GM21390 (cell line): Measurements from ENCODE around the gene LTBR.
A peak's percentile ranks its signal among the peaks of the same experiment; 100 is the strongest.
"Not testable (repeated sequence)": the region's sequence is repeated elsewhere in the genome, so short reads cannot be mapped to it uniquely, and the experiment has no call there.

Experiments
- ATAC-seq: cut with Tn5 transposase; IDR thresholded peaks from one replicate; pipeline ENCODE4 v1.9.1; 2021; ENCODE audit not compliant: unreplicated experiment

LTBR gene

GRCh38 chr12:6424008-6424347, 40.0 kb downstream of the LTBR start:
- no peak for ATAC-seq

DNA sequence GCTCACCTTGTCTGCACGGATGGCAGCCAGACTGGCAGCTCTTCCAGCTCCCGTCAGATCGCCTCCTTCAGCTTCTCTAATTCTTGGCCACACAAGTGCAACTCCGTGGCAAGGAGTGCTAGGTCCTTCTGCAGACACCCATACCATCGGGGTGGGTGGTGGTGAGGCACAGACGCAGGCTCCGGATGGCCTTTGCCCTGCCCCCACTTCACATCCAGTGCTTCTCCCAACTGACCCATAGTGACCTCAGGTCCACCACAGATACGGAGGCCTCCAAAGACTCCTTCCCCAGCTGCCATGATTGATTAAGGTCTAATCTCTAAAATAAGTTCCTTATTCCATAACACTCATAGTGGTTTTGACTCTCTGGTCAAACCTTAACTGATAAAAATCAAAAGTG, 40.9 kb downstream of the LTBR start:
- no peak for ATAC-seq

DNA sequence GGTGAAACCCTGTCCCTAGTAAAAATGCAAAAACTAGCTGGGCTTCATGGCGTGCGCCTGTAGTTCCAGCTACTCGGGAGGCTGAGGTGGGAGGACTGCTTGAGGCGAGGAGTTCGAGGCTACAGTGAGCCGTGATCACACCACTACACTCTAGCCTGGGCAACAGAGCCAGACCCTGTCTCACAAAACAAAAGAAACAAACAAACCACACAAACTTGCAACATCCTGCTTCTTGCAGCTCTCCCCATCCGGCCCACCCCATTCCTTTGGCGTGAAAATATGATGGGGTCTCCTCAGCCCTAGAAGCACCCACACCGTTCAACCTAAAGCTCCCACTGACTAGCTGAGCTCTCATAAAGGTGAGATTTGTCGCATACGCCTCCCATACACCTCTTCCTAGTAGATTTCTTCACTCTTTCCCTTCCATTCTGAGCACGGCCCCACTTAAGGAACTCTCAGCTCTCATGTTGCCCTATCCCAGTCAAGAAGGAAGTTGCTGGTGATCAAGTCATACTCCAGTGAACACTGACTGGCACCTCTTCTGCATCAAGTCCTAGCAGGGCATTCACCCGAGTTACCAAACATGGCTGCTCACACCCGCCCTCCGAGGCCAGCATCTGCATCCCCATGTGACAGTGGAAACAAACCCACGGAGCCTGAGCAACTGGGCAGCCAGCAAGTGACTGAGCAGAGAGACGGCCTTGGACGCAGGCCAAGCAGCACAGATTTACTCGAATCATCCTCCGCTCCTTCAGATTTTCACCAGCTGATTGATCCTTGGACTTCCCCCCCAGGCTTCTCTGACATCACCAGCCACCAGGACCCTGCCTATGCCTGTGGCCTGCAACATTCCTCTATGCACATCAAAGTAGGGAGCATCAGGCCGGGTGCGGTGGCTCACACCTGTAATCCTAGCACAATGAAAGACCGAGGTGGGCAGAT, 41.9 kb downstream of the LTBR start:
- no peak for ATAC-seq

DNA sequence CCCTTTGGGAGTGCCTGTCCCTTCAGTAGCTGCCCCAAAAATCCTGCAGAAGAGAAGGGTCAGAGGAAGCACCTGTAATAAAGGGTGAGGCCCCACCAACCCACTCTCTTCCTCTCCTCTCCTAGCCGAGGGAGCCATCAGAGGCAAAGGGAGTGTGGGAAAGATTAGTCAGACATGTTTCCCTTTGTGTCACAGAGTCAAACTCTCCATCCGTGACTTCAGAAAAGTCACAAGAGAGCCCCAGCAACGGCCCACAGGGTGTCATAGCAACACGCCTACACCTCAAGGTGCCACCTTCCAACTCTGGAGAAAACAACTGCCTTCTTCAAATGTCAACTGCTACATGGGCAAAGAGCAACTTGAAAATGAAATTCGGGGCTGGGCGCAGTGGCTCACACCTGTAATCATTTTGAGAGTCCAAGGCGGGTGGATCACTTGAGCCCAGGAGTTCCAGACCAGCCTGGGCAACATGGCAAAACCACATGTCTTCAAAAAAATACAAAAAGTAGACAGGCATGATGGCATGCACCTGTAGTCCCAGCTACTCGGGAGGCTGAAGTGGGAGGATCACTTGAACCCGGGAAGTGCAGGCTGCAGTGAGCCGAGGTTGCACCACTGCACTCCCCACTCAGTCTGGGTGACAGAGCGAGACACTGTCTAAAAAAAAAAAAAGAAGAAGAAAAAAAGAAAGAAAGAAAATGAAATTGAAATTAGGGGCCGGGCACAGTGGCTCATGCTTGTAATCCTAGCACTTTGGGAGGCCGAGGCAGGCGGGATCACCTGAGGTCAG, 43.1 kb downstream of the LTBR start:
- ATAC-seq = peak; percentile 50

GRCh38 chr12:6427796-6428195, 43.8 kb downstream of the LTBR start:
- ATAC-seq = not testable (repeated sequence)

- ATAC-seq = no peak
Measured at GRCh38 chr12:6428326-6428725, 44.4 kb downstream of the LTBR start.

DNA sequence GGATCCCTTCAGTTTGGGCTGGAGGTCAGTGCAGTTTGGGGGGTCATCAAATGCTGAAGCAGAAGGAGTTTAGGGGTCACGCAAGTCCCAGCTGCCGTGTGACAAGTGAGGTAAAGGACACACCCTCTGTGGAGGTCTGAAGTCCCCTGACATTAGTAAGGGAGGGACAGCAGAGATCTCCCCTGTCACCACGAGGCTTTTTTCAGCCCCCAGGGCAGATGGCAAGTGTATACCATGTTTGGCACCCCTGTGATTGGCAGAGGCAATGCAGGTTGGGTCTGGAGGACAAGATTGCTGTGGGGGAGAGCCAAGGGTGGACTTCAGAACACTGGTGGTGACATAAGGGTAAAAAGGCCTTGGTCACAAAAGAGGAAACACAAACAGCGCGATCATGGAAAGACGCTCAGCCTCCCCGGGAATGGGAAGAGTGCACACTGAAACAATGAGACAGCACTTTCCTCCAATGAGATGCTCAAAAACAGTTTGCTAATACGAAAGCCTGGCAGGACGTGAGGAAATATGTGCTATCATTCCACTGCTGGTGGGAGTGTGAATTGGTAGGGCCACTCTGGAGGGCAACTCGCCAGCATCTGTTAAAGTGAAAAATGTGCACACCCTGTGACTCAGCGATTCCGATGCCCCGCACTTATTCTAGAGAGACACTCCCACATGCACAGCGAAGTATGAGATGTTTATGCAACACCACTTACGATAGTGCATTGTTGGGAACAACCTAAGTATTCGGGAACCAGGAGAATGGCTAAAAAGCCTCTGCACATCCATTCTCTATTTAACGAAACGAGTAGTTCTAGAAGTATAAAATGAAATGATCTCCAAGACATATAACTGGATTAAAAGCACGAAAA, 46.4 kb downstream of the LTBR start:
- no peak for ATAC-seq

GRCh38 chr12:6432991-6433390, 49.0 kb downstream of the LTBR start:
- no peak for ATAC-seq

DNA sequence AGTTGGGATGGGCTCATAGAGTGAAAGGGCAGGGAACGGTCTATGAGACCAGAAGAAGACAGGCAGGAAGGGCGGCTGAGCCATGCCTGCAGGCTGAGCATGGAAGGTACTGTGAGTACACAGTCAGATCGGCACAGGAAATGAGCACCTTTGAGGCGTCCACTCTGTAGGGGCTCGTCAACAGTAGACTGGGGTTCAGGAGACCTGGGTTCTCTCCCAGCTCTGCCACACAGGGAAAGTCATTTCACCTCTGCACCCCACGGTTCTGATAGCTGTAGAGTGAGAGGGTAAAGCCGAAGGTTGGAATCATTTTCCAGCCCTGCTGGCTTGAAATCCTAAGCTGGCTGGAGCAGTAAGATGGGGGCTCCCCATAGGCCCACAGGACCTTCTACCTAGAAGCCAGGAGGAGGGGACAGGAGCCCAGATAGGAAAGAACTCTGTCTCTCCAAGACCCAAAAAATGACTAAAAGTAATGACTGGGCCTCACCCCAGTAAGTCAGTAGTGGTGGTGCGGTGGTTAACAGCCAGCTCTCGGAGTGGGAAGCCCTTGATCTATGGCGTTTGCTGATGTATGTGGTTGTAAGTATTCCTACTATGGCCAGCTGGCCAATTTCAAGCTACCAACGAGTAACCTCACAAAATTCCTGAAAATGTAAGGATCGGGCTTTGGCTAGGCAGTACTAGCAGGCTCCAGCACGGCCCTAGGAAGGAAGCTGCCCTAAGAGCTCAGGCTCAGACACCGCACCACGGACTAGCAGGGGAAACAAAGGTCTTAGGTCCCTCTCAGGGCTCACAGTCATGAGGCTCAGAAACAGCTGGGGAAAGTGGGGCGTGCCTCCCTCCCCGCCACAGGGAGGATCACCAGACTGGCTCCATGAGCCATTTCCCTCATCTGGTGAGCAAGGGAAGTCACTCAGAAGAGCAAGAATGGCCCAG, 50.5 kb downstream of the LTBR start:
- ATAC-seq = no peak

DNA sequence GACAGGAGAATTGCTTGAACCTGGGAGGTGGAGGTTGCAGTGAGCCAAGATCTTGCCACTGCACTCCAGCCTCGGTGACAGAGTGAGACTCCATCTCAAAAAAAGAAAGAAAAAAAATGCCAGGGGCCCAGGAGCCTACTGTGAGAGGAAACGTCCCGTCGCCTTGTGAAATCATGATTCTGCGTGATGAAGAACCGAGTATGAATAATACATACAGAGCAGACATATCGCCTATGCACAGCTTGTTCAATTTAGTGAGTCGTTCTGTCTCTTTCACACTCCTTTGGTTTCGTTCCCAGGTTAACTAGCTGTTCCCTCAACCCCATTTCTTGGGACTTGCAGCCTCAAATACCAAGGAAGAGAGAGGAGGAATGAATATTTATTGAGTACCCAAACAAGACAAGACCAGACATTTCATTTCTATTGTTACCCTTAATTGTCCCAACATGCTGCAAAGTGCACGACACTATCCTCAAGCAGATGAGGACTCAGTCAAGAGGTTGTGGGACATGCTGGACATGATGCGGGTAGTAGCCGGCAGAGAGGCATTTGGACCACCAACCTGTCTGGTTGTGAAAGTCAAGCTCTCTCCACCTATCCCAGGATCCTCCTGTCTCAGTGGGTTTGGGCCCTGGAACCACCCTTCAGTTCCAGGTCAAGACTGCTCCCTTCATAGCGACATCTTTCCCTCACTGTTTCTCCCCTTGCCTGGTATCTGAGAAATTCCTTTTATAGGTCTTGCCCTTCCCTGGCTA, 52.2 kb downstream of the LTBR start:
- ATAC-seq = no peak

DNA sequence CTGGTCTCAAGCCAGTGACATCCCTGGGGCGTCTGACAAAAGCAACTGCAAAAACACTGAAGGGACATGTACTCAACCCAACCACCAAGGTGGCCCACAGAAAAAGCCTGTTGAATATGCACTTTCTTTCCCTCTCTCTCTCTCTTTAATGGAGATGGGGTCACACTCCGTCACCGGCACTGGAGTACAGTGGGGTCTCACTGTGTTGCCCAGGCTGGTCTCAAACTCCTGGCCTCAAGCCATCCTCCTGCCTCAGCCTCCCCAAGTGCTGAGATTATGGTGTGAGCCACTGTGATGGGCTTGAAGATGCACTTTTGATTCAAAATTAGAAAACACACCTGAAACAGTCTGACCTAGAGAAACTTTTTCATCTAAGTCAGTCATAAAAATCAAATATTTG, 53.6 kb downstream of the LTBR start:
- ATAC-seq = no peak

DNA sequence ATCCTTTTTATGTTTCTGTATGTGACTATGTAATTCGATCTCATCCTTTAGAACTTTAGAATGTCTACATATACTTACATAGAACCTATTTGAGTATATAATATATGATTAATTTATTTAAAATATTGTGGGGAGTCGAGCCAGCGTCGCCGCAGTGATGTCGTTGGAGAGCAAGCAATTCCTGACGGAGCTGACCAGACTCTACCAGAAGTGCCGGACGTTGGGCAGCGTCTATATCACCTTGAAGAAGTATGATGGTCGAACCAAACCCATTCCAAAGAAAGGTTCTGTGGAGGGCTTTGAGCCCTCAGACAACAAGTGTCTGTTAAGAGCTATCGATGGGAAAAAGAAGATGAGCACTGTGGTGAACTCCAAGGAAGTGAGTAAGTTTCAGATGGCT, 54.4 kb downstream of the LTBR start:
- no peak for ATAC-seq

DNA sequence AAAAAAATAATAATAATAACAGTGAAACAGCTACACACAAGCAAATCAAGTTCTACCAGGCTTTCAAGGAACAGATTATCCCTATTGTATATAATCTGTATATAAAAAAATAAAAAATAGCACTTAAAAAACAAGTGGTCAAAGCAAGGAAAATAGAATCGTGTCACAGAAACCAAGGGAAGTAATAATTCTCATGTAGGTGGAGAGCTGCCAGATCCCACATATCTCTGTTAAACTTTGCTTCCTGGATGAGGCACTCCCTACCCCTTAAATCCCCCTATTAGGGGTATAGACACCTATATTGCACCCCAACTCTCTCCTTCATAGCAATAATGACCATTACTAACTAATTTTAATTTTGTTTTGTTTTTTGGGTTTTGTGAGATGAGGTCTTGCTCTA, 56.4 kb downstream of the LTBR start:
- ATAC-seq = no peak
